ENCODE measurements around the gene SMYD3. TPM values are rescaled to one million over a fixed set of nuclear protein-coding genes. Genes with fewer than 3 reads are reported as not detected.

The SMYD3 gene
- total and polyA plus RNA-seq, 10 donors: 12.5 to 33.1 (median 21.0) TPM

GRCh38 chr1:246492611-246493245 is 14.4 kb downstream of the SMYD3 start:
- H3K36me3 ChIP-seq: no peaks in the 10 kb centered on the region
- H3K27me3 ChIP-seq (replicated peaks in 1 of 7): no peaks in the 10 kb centered on the region
- no peak overlapping the region for H3K4me3 ChIP-seq
- intact Hi-C loops (cut with DNase I; ENCODE audit: low total_unique reads): no loop called here
- no peaks in the 10 kb centered on the region for H3K9me3 ChIP-seq
- WGBS, 5 donors: 33 to 36% (median 35%) methylated on average over 3 of the region's 3 CpGs
- peaks cover 0 to 7% (median 5%) of the 10 kb centered on the region in 6 donors for H3K4me1 ChIP-seq
- DNase-seq: no peak
- TF ChIP-seq POLR2AphosphoS5 (IDR thresholded peaks at IDR 0.05) (no peak), CTCF (IDR thresholded peaks at IDR 0.05 in 8 of 11, conservative IDR thresholded peaks at IDR 0.05 in 3 of 11) (peak in 9 of 11 experiments; percentile 16 to 67 (median 53)), POLR2A (IDR thresholded peaks at IDR 0.05) (no peak)
- H3K27ac ChIP-seq: no peak overlapping the region

GRCh38 chr1:246491551-246492053 is 15.5 kb downstream of the SMYD3 start:
- no peak for DNase-seq
- Histone ChIP-seq H3K36me3 (no peaks in the 10 kb centered on the region), H3K4me3 (no peak overlapping the region), H3K27me3 (replicated peaks in 1 of 7) (no peaks in the 10 kb centered on the region), H3K9me3 (no peaks in the 10 kb centered on the region), H3K4me1 (no peaks in the 10 kb centered on the region), H3K27ac (no peak overlapping the region)
- intact Hi-C loops (cut with DNase I; ENCODE audit: low total_unique reads): no loop called here
- TF ChIP-seq POLR2AphosphoS5 (IDR thresholded peaks at IDR 0.05) (no peak), POLR2A (IDR thresholded peaks at IDR 0.05) (no peak), CTCF (IDR thresholded peaks at IDR 0.05 in 8 of 11, conservative IDR thresholded peaks at IDR 0.05 in 3 of 11) (no peak)
- 91 to 96% (median 95%) methylated on average over 7 of the region's 7 CpGs for WGBS, 5 donors

- Histone ChIP-seq H3K27ac (no peak overlapping the region), H3K36me3 (no peaks in the 10 kb centered on the region), H3K4me1 (peaks cover 0 to under 1% (median under 1%) of the 10 kb centered on the region in 6 donors), H3K9me3 (no peaks in the 10 kb centered on the region), H3K4me3 (no peak overlapping the region), H3K27me3 (replicated peaks in 1 of 7) (no peaks in the 10 kb centered on the region)
- intact Hi-C loops (cut with DNase I; ENCODE audit: low total_unique reads): no loop called here
- no peak for DNase-seq
- TF ChIP-seq POLR2A (IDR thresholded peaks at IDR 0.05): no peak
- no peak for TF ChIP-seq POLR2AphosphoS5 (IDR thresholded peaks at IDR 0.05)
- no peak for TF ChIP-seq CTCF (IDR thresholded peaks at IDR 0.05 in 8 of 11, conservative IDR thresholded peaks at IDR 0.05 in 3 of 11)
- WGBS, 5 donors: 92 to 97% (median 94%) methylated on average over 6 of the region's 6 CpGs
Measured at GRCh38 chr1:246488674-246489073, 18.4 kb downstream of the SMYD3 start.

GRCh38 chr1:246483569-246483933 is 23.5 kb downstream of the SMYD3 start:
- H3K4me3 ChIP-seq: no peak overlapping the region
- H3K27ac ChIP-seq: no peak overlapping the region
- H3K9me3 ChIP-seq: no peaks in the 10 kb centered on the region
- peaks cover 0 to 13% (median 9%) of the 10 kb centered on the region in 6 donors for H3K4me1 ChIP-seq
- intact Hi-C loops (cut with DNase I; ENCODE audit: low total_unique reads): no loop called here
- no peaks in the 10 kb centered on the region for H3K36me3 ChIP-seq
- no peak for DNase-seq
- TF ChIP-seq POLR2A (IDR thresholded peaks at IDR 0.05): no peak
- no peak for TF ChIP-seq CTCF (IDR thresholded peaks at IDR 0.05 in 8 of 11, conservative IDR thresholded peaks at IDR 0.05 in 3 of 11)
- no peak for TF ChIP-seq POLR2AphosphoS5 (IDR thresholded peaks at IDR 0.05)
- no peaks in the 10 kb centered on the region for H3K27me3 ChIP-seq (replicated peaks in 1 of 7)

All from spleen (tissue), 11 donors.